Skin epidermis (tissue), 12 donors: ENCODE results near the gene SIK3.

Experiments
- H3K27ac ChIP-seq, 21 experiments: fragments of 200-600 bp; sonication (generic) in 11 of 21; one replicate each; pipeline ENCODE4 v1.5.0; 2020; ENCODE audit warnings: mild to moderate bottlenecking in 3 of 21, inconsistent platforms in 2 of 21, moderate library complexity in 2 of 21
- H3K4me3 ChIP-seq, 7 experiments: fragments of 200-600 bp; sonication (generic) in 2 of 7; one replicate each; pipeline ENCODE4 v1.5.0; 2020; ENCODE audit warnings: inconsistent platforms in 2 of 7, mild to moderate bottlenecking in 2 of 7, moderate library complexity in 1 of 7

Gene SIK3

GRCh38 chr11:116859175-116859574, 239.1 kb downstream of the SIK3 start:
- Histone ChIP-seq H3K27ac (no peak overlapping the region), H3K4me3 (no peak overlapping the region)

- H3K4me3 ChIP-seq: no peak overlapping the region
- H3K27ac ChIP-seq: no peak overlapping the region
These were observed 240.3 kb downstream of the SIK3 start for GRCh38 chr11:116857936-116858335.

DNA sequence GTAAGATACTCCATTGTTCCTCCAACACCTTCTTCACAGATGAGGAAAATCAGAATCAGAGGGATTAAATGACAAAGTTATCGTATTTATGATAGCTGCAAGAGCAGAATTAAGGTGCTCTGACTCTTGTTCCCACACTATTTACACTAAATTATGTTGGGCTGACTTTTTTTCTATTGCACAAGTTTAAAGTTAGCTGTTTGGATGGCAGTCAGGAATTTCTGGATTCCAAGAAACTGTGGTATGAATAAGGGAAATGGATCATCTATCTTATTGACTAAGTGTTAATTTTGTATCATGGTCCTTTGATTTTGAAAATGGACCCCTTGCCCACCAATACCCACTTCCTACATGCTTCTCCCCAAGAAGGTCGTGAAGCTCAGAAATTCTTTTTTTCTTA, 240.9 kb downstream of the SIK3 start:
- H3K27ac ChIP-seq: no peak overlapping the region
- H3K4me3 ChIP-seq: no peak overlapping the region

- H3K27ac ChIP-seq: peak overlapping the region in 3 of 21 experiments; percentile 6 to 33 (median 14)
These were observed 241.8 kb downstream of the SIK3 start for GRCh38 chr11:116856423-116856822.

GRCh38 chr11:116855413-116855812, 242.8 kb downstream of the SIK3 start:
- peak overlapping the region in 12 of 21 experiments; percentile 2 to 93 (median 26) for H3K27ac ChIP-seq
- no peak overlapping the region for H3K4me3 ChIP-seq

More at GRCh38 chr11:116856423-116856822, 241.8 kb downstream of the SIK3 start:
- H3K4me3 ChIP-seq: no peak overlapping the region

- H3K4me3 ChIP-seq: no peak overlapping the region
- peak overlapping the region in 18 of 21 experiments; percentile 23 to 93 (median 71) for H3K27ac ChIP-seq
These were observed 244.7 kb downstream of the SIK3 start for GRCh38 chr11:116853461-116854073.

- H3K4me3 ChIP-seq: no peak overlapping the region
- H3K27ac ChIP-seq: peak overlapping the region in 18 of 21 experiments; percentile 14 to 93 (median 71)
These were observed 245.8 kb downstream of the SIK3 start for GRCh38 chr11:116852261-116853031.

DNA sequence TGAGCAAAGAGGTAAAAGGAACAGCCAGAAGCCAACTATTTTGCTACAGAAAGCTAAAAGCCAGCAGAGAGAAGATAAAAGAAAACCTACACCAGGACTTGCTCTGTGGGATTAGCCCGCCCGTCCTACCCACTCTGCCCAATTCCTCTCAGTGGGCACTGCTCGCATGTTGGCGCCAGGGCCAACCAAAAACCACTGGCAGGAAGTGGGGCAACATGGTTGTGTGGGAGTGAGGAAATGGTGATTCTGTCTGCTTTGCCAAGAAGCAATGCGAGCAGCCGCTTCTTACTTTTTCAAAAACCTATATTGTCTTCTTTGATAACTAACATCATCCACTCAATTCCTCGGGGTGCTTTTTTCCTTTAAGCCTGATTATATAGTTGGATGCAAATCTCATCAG, 246.6 kb downstream of the SIK3 start:
- no peak overlapping the region for H3K4me3 ChIP-seq
- peak overlapping the region in 17 of 21 experiments; percentile 33 to 93 (median 73) for H3K27ac ChIP-seq

- H3K27ac ChIP-seq: no peak overlapping the region
- no peak overlapping the region for H3K4me3 ChIP-seq
These were observed 248.7 kb downstream of the SIK3 start for GRCh38 chr11:116849486-116849885.

DNA sequence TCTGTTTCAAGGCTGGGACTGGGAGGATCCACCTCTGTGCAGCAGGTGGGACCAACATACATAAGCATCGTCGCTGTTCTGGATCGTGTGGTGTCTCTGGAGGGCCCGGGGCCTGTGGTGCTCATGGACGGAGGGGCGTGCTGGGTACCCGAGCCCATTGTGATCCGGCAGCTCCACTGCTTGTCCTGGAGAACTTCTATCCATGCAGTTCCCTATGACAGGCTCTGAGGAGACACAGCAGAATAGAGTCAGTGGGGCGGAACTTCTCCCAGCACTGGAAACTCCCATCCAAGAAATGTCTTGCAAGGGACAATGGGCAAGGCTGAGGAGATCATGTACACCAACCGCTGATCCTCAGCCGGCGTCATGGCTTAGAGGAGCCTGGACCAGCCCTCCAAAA, 249.2 kb downstream of the SIK3 start:
- Histone ChIP-seq H3K27ac (no peak overlapping the region), H3K4me3 (no peak overlapping the region)

DNA sequence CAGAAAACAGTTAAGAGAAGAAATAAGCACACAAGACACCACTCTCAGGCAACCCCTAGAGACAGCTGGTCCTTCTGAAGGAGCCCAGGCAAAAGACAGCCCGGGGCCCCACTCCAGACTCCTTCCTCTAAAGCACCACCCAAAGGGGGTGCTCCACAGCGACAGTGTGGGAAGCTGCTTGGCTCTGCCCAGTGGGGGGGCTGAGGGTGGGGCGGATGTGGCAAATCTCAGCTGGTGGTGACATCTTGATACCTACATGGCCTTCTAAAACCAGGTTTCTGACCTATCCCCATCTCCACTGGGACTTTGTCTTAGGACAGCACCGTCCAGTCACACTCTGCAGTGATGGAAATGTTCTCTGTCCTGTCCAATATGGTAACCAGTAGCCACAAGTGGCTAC, 250.6 kb downstream of the SIK3 start:
- no peak overlapping the region for H3K4me3 ChIP-seq
- no peak overlapping the region for H3K27ac ChIP-seq

- H3K27ac ChIP-seq: no peak overlapping the region
- no peak overlapping the region for H3K4me3 ChIP-seq
These were observed 253.5 kb downstream of the SIK3 start for GRCh38 chr11:116844722-116845121.

DNA sequence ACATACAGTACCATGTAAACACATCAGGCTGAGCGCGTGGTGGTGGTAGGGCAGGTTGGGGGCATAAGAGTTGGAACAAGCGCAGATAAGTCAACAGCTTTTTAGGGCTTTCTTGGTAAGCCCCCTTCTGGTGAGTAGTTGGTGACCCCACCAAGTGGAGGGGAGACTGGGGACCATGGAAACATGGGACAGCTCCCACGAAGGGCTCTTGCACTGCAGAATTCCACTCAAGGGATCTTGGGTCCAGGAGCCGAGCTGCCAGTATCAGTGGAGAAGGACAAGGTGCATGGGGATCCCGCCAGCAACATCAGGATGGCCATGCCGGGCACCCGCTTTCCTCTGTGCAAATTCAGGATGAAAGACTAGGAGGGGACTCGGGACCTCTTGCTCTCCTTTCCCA, 254.6 kb downstream of the SIK3 start:
- no peak overlapping the region for H3K27ac ChIP-seq

DNA sequence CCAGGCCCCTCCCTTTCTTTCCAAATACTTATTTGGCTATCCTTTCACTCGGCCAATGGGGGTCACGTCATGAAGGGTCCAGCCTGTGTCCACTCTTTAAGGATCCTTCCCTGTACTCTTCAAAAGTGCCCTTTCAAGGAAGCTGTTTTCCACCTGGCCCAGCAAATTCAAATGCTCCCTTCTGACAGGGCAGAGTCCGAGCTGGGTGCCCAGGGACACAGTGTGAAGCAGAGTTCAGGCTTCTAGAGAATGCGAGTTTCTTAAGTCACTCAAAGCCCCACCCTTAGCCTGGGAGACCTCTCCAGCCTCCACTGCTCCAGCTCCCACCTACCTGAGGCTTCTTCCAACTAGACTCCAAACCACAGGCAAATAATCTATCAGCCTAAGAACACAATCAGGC, 255.3 kb downstream of the SIK3 start:
- H3K27ac ChIP-seq: no peak overlapping the region
- H3K4me3 ChIP-seq: no peak overlapping the region

More for the DNA sequence above, 254.6 kb downstream of the SIK3 start:
- H3K4me3 ChIP-seq: no peak overlapping the region

- Histone ChIP-seq H3K4me3 (no peak overlapping the region), H3K27ac (no peak overlapping the region)
These were observed 256.1 kb downstream of the SIK3 start for GRCh38 chr11:116842117-116842516.

GRCh38 chr11:116840746-116841296, 257.4 kb downstream of the SIK3 start:
- H3K4me3 ChIP-seq: no peak overlapping the region
- H3K27ac ChIP-seq: peak overlapping the region in 1 of 21 experiments; percentile 6

- no peak overlapping the region for H3K4me3 ChIP-seq
- H3K27ac ChIP-seq: peak overlapping the region in 1 of 21 experiments; percentile 6
These were observed 257.9 kb downstream of the SIK3 start for GRCh38 chr11:116840224-116840745.

DNA sequence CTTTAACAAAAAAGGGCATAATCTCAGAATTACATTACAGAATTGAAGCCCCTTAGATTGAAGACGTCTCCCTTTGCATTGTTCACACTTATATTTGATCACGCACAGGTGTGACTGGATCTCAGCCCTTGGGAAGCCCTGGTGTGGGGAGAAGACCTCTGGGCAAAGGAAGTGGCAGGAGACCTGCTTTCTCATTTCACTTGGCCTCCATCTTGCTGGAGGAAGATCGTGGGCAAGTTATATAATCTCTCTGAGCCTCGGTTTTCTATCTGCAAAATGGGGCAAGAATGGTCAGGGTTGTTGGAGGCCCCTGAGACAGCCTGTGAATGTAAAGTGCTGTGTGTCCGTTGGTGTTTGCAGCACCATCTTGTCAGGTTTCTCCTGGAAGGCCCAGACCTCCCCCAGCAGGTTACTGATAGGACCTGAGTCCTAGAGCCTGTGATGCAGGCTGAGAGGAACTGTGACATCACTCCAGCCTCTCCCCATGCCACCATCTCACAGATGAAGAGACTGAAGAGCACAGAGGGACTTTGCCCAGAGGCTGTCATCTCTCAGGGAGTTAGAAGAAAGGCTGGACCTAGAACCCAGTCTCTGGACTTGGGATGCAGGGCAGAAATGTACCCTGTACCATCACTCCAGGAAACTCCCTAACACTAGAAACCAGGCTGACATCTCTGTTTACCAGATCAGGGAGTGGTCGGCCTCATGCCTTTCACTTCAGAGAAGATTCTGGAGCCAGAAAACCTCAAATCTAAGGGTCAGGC, 259.7 kb downstream of the SIK3 start:
- Histone ChIP-seq H3K27ac (no peak overlapping the region), H3K4me3 (no peak overlapping the region)

DNA sequence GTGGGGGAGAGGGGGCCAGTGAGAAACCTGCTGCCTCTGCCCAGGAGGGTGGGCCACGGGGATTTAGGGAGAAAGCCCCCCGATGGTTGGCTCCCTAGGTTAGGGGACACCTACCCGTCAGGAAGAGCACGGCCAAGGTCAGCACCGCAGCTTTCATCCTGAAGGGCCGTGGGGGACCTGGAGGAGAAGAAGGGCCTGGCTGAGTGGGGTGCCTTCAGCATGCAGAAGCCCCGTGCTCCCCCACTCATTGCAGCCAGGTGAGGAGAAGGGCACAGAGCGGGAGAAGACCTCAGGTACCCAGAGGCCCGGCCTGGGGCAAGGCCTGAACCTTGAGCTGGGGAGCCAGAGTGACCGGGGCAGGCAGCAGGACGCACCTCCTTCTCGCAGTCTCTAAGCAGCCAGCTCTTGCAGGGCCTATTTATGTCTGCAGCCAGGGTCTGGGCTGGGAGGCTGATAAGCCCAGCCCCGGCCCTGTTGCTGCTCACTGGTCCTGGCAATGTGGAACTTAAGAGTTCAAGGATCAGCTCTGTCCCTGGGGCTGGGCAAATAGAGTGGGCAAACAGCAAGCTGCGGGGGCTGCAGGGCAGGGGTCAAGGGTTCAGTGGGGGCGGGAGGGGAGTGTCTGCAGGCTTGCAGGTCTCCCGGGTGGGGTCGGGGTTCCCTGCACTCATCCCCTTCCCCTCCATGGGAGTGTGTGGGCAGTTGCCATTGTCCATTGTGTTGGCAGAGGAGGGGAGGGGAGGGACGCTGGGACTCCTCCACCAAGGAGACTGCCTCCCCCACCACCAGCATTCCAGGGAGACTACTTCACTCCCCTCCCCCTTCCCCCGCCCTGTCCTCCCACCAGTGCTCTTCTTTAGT, 260.8 kb downstream of the SIK3 start, which contains the start of gene APOA1:
Gene APOA1, minus strand, starts transcription at position 392 of the 861 bp plus-strand sequence. Its CDS starts 235 bp downstream, at position 157.
- Histone ChIP-seq H3K4me3 (no peak within 1 kb of the TSS), H3K27ac (peak within 1 kb of the TSS in 2 of 21 experiments; percentile 47 to 63)
